Renal pelvis (tissue), 4 donors: Measurements from ENCODE around the gene NFATC3. TPM values are rescaled to one million over a fixed set of nuclear protein-coding genes. Genes with fewer than 3 reads are reported as not detected.
"Not testable (repeated sequence)": the region's sequence is repeated elsewhere in the genome, so short reads cannot be mapped to it uniquely, and the experiment has no call there.

ENCODE experiments used
- DNase-seq: peaks from one replicate; pipeline ENCODE4 v3.0.0-alpha.2; 2013
- polyA plus RNA-seq, 3 donors: library from polyadenylated mRNA; unstranded; fragments of 120-200 nt; gene quantifications; one replicate each; pipeline ENCODE4 v1.2.1, GENCODE V29; 2013; ENCODE audit not compliant: insufficient read length in 3 of 3

NFATC3 gene
- polyA plus RNA-seq, 3 donors, result 30.9 to 35.0 (median 33.5) TPM

- no peak for DNase-seq
Observed at GRCh38 chr16:68086860-68087268, 1.7 kb downstream of the NFATC3 start.

GRCh38 chr16:68087688-68088087 lies 2.5 kb downstream of the NFATC3 start:
- no peak for DNase-seq

- no peak for DNase-seq
Observed at GRCh38 chr16:68088130-68088972, 3.2 kb downstream of the NFATC3 start.

- no peak for DNase-seq
Observed at GRCh38 chr16:68089067-68089466, 3.9 kb downstream of the NFATC3 start.

- no peak for DNase-seq
Observed at GRCh38 chr16:68090130-68090529, 5.0 kb downstream of the NFATC3 start.

GRCh38 chr16:68090533-68090932 lies 5.4 kb downstream of the NFATC3 start:
- DNase-seq, result no peak

GRCh38 chr16:68091380-68092261 lies 6.5 kb downstream of the NFATC3 start:
- DNase-seq, result peak; percentile 77

- DNase-seq, result not testable (repeated sequence)
Observed at GRCh38 chr16:68092275-68092674, 7.1 kb downstream of the NFATC3 start.

- no peak for DNase-seq
Observed at GRCh38 chr16:68093816-68094613, 8.8 kb downstream of the NFATC3 start.

- no peak for DNase-seq
Observed at GRCh38 chr16:68094614-68094934, 9.4 kb downstream of the NFATC3 start.

- no peak for DNase-seq
Observed at GRCh38 chr16:68096491-68096890, 11.3 kb downstream of the NFATC3 start.

GRCh38 chr16:68097088-68097487 lies 11.9 kb downstream of the NFATC3 start:
- no peak for DNase-seq

- DNase-seq, result no peak
Observed at GRCh38 chr16:68097895-68098294, 12.7 kb downstream of the NFATC3 start.

- no peak for DNase-seq
Observed at GRCh38 chr16:68100488-68100887, 15.3 kb downstream of the NFATC3 start.

- no peak for DNase-seq
Observed at GRCh38 chr16:68105611-68106010, 20.4 kb downstream of the NFATC3 start.

GRCh38 chr16:68107230-68107928 lies 22.2 kb downstream of the NFATC3 start:
- not testable (repeated sequence) for DNase-seq

GRCh38 chr16:68109156-68109555 lies 24.0 kb downstream of the NFATC3 start:
- not testable (repeated sequence) for DNase-seq

- not testable (repeated sequence) for DNase-seq
Observed at GRCh38 chr16:68110611-68111010, 25.4 kb downstream of the NFATC3 start.

GRCh38 chr16:68111379-68111778 lies 26.2 kb downstream of the NFATC3 start:
- DNase-seq, result no peak

GRCh38 chr16:68113059-68113761 lies 28.0 kb downstream of the NFATC3 start:
- peak; percentile 30 for DNase-seq

GRCh38 chr16:68113765-68114240 lies 28.6 kb downstream of the NFATC3 start:
- DNase-seq, result no peak
